ENCODE results near the gene CEP192. TPM values are rescaled to one million over a fixed set of nuclear protein-coding genes. Genes with fewer than 3 reads are reported as not detected.
A peak's percentile ranks its signal among the peaks of the same experiment; 100 is the strongest.

The CEP192 gene
- total and polyA plus RNA-seq, 2 of the 13 experiments (the other 11 are each of a cell fraction or from before 2014, with no cell fraction given) = 15.3 to 24.7 TPM

GRCh38 chr18:13139885-13140450, 148.8 kb downstream of the CEP192 start (continued):
- no peak for TF ChIP-seq ZNF446 (CRISPR knock-in tag; IDR thresholded peaks at IDR 0.05)
- no peak for TF ChIP-seq ZUFSP (CRISPR knock-in tag; IDR thresholded peaks at IDR 0.05; ENCODE audit: borderline replicate concordance)
- TF ChIP-seq ZNF414 (CRISPR knock-in tag; IDR thresholded peaks at IDR 0.05) = no peak
- TF ChIP-seq ZNF737 (CRISPR knock-in tag; IDR thresholded peaks at IDR 0.05; ENCODE audit: borderline replicate concordance) = no peak
- TF ChIP-seq ZZZ3 (CRISPR knock-in tag; IDR thresholded peaks at IDR 0.05; ENCODE audit: borderline replicate concordance) = no peak
- TF ChIP-seq BCLAF1 (IDR thresholded peaks at IDR 0.05) = no peak
- TF ChIP-seq ZNF512 (CRISPR knock-in tag; IDR thresholded peaks at IDR 0.05) = no peak
- TF ChIP-seq TAF1 (CRISPR knock-in tag; IDR thresholded peaks at IDR 0.05) = no peak
- TF ChIP-seq ZNF354B (CRISPR knock-in tag; IDR thresholded peaks at IDR 0.05) = no peak
- 0 out of 2 replicates have a peak, but pooled peaks have one; percentile 33 for TF ChIP-seq TARDBP (CRISPR knock-in tag; IDR thresholded peaks at IDR 0.05)
- no peak for TF ChIP-seq ZNF235 (CRISPR knock-in tag; IDR thresholded peaks at IDR 0.05; ENCODE audit: borderline replicate concordance)
- TF ChIP-seq NFRKB (IDR thresholded peaks at IDR 0.05) = no peak
- no peak for TF ChIP-seq SMARCC2 (IDR thresholded peaks at IDR 0.05)
- TF ChIP-seq LCORL (IDR thresholded peaks at IDR 0.05) = no peak
- TF ChIP-seq LCORL (CRISPR knock-in tag; IDR thresholded peaks at IDR 0.05) = peak; percentile 71
- no peak for TF ChIP-seq ATF2 (CRISPR knock-in tag; IDR thresholded peaks at IDR 0.05)
- TF ChIP-seq ZNF678 (CRISPR knock-in tag; IDR thresholded peaks at IDR 0.05) = no peak
- TF ChIP-seq DNMT3B (CRISPR knock-in tag; conservative IDR thresholded peaks at IDR 0.05) = peak; percentile 92; the same call in 1 of the 2 replicates
- TF ChIP-seq ZNF3 (CRISPR knock-in tag; IDR thresholded peaks at IDR 0.05) = no peak
- TF ChIP-seq ZNF710 (CRISPR knock-in tag; IDR thresholded peaks at IDR 0.05; ENCODE audit: borderline replicate concordance) = peak; percentile 75
- no peak for TF ChIP-seq ZNF83 (CRISPR knock-in tag; IDR thresholded peaks at IDR 0.05; ENCODE audit: borderline replicate concordance)

All from HepG2 (cell line).